ENCODE data around the gene SYT7.
"Not testable (repeated sequence)": the region's sequence is repeated elsewhere in the genome, so short reads cannot be mapped to it uniquely, and the experiment has no call there.

The SYT7 gene

GRCh38 chr11:61494381-61494961, 86.4 kb downstream of the SYT7 start:
- DNase-seq, result no peak

- no peak for DNase-seq
These were observed 89.0 kb downstream of the SYT7 start for GRCh38 chr11:61491736-61492395.

GRCh38 chr11:61489833-61490721, 90.8 kb downstream of the SYT7 start:
- DNase-seq, result no peak

GRCh38 chr11:61488651-61489291, 92.1 kb downstream of the SYT7 start:
- DNase-seq, result no peak

- DNase-seq, result no peak
These were observed 93.4 kb downstream of the SYT7 start for GRCh38 chr11:61487342-61488025.

- no peak for DNase-seq
These were observed 94.1 kb downstream of the SYT7 start for GRCh38 chr11:61486779-61487178.

GRCh38 chr11:61486011-61486620, 94.8 kb downstream of the SYT7 start:
- no peak for DNase-seq

- DNase-seq, result no peak
These were observed 95.8 kb downstream of the SYT7 start for GRCh38 chr11:61485080-61485479.

GRCh38 chr11:61484541-61484940, 96.3 kb downstream of the SYT7 start:
- DNase-seq, result no peak

GRCh38 chr11:61482513-61482912, 98.4 kb downstream of the SYT7 start:
- DNase-seq, result peak; percentile 8

- DNase-seq, result no peak
These were observed 99.1 kb downstream of the SYT7 start for GRCh38 chr11:61481806-61482205.

- DNase-seq, result no peak
These were observed 99.9 kb downstream of the SYT7 start for GRCh38 chr11:61480994-61481335.

- no peak for DNase-seq
These were observed 100.4 kb downstream of the SYT7 start for GRCh38 chr11:61480261-61480993.

GRCh38 chr11:61479360-61480058, 101.4 kb downstream of the SYT7 start:
- not testable (repeated sequence) for DNase-seq

GRCh38 chr11:61477727-61478148, 103.1 kb downstream of the SYT7 start:
- DNase-seq, result peak; percentile 55

- no peak for DNase-seq
These were observed 103.8 kb downstream of the SYT7 start for GRCh38 chr11:61477126-61477525.

- DNase-seq, result no peak
These were observed 104.5 kb downstream of the SYT7 start for GRCh38 chr11:61476371-61476770.

GRCh38 chr11:61475433-61475832, 105.4 kb downstream of the SYT7 start:
- no peak for DNase-seq

GRCh38 chr11:61474013-61474643, 106.7 kb downstream of the SYT7 start:
- DNase-seq, result no peak

GRCh38 chr11:61473370-61474012, 107.4 kb downstream of the SYT7 start:
- DNase-seq, result no peak

All from activated CD4-positive, alpha-beta T cell treated with anti-CD3 and anti-CD28 coated beads, Interleukin-2, amount 50 U/mL, for 1 hour (primary cell).